ENCODE results near the gene PSMD9. TPM values are rescaled to one million over a fixed set of nuclear protein-coding genes. Genes with fewer than 3 reads are reported as not detected.
"Not testable (repeated sequence)": the region's sequence is repeated elsewhere in the genome, so short reads cannot be mapped to it uniquely, and the experiment has no call there.

The PSMD9 gene
- total RNA-seq, 1 experiment from 2014 or later, result 61.6 TPM

GRCh38 chr12:121925358-121925695, 36.7 kb downstream of the PSMD9 start:
- no peak for DNase-seq (ENCODE audit: low read depth)

- no peak for DNase-seq (ENCODE audit: low read depth)
Observed at GRCh38 chr12:121926874-121927706, 38.5 kb downstream of the PSMD9 start.

GRCh38 chr12:121927813-121928212, 39.2 kb downstream of the PSMD9 start:
- no peak for DNase-seq (ENCODE audit: low read depth)

GRCh38 chr12:121929545-121929944, 41.0 kb downstream of the PSMD9 start:
- not testable (repeated sequence) for DNase-seq (ENCODE audit: low read depth)

- no peak for DNase-seq (ENCODE audit: low read depth)
Observed at GRCh38 chr12:121930862-121931261, 42.3 kb downstream of the PSMD9 start.

- DNase-seq (ENCODE audit: low read depth), result no peak
Observed at GRCh38 chr12:121932176-121932536, 43.6 kb downstream of the PSMD9 start.

DNA sequence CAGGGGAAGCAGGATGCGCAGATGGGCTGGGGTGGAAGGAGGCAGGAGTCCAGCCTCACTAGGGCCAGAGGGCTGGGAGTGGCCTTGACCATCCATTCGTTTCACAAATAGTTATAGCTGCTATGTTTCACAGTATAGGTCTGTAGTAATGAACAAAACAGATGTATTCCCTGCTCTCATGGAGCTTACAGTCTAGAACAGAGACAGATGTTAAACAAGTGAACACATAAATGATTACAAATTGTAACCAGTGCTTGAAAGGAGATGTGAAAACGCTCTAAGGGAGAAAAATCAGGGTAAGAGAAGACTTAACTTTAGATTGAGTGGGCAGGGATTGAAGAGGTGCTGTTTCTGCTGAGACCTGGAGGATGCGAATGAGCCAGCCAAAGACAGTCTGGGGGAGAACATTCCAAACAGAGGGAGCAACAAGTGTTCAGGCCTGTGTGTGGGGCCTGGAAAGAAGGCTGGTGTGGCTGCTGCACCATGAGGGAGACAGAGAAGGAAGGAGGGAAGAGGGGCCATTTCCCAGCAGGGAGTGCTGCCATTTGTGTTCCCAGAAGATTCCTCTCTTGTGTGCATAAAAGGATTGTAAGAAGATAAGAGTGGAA, 44.4 kb downstream of the PSMD9 start:
- DNase-seq (ENCODE audit: low read depth), result no peak

- DNase-seq (ENCODE audit: low read depth), result peak; percentile 59
Observed at GRCh38 chr12:121933522-121934308, 45.1 kb downstream of the PSMD9 start.

DNA sequence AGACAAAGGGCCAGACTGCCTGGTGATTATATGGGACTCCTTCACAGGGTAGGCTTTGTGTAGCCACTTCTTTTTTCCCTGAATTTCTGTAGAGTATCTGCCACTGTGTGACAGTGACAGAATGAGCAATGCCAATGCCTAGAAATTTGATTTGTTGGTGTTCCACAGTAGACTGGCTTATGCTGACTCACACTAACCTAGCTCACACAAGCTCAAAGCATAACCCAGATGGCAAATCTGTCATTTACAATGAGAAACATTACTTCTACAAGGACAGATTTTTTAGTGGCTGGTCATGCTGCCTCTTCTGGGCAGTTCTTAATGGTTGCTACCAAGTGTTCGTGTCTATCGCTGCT, 45.7 kb downstream of the PSMD9 start:
- DNase-seq (ENCODE audit: low read depth), result no peak

DNA sequence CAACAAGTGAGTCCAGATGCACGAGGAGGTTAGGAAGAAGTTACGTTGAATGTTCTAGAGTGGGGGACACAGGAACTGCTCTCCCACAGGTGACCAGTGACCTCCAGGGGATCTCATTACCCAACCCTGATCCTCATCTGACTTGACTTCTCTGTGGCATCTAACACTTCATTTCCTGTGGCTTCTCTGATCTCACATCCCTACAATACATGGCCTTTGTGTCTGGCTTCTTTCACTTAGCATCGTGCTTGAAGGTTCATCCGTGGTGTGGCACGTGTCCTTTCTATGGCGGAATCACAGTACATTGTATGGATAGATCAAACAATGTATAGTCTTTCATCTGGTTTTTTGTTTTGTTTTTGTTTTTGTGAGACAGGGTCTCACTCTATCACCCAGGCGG, 49.1 kb downstream of the PSMD9 start:
- DNase-seq (ENCODE audit: low read depth), result no peak

GRCh38 chr12:121939186-121939585, 50.6 kb downstream of the PSMD9 start:
- no peak for DNase-seq (ENCODE audit: low read depth)

- DNase-seq (ENCODE audit: low read depth), result no peak
Observed at GRCh38 chr12:121939992-121940766, 51.6 kb downstream of the PSMD9 start.

DNA sequence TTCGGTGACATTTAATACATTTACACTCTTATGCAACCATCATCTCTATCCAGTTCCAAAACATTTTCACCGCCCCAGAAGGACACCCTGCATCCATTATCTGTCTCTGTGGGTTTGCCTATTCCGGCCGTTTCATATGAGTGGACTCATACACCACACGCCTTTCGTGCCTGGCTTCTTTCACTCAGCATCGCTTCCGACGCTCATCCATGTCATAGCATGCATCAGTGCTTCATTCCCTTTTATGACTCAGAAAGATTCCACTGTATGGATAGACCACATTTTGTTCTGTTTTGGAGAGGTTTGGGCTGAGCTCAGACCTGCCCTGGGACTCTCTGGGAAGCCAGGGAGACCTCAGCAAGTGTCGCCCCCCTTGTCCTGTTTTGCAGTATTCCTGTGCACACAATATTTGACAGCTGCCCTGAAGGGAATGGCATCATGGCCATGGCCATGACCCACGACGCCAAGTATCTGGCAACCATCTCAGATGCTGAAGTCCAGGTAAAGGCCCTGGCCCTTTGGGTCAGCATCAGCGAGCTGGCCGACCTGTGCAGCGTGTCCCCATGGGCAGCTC, 53.6 kb downstream of the PSMD9 start:
- DNase-seq (ENCODE audit: low read depth), result no peak

DNA sequence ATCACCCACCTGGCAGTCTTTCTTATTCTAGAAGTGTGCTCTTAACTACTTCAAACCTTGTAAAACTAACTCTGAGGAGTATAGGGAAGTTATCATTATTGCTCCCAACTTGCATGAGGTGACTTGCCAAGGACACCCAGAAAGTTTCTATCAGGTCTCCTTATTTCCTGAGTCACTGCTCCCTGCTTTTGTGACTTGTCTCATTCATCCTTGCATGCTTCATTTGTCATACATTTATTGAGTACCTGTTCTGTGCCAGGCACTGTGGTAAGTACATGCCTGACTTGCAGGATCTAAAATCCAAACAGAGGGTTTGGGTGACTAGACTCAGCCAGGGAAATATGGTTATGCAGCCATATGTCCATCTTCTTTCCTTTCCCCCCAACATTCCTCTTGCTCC, 55.3 kb downstream of the PSMD9 start:
- DNase-seq (ENCODE audit: low read depth), result no peak

DNA sequence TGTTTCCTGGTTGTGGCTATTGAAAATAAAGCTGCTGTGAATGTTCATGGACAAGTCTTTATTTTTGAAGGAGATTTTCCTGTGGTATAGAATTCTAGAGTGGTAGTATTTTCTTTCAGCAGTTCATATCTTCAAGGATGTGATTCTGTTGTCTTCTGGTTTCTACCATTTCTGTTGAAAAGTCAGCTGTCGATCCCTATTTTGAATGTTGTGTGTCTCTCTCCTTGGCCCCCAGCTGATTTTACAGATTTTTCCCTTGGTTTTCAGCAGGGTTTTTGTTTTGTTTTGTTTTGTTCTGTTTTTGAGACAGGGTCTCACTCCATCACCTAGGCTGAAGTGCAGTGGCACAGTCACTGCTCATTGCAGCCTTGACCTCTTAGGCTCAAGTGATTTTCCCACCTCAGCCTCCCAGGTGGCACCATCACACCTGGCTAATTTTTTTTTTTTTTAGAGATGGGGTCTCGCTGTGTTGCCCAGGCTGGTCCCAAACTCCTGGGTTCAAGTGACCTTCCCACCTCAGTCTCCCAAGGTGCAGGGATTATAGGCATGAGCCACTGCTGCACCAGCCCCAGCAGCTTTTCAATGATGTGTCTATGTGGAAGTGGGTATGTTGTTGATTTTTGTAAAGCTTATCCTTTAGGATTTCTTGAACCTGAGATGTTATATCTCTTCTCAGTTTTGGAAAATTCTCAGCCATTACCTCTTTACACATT, 57.9 kb downstream of the PSMD9 start:
- no peak for DNase-seq (ENCODE audit: low read depth)

DNA sequence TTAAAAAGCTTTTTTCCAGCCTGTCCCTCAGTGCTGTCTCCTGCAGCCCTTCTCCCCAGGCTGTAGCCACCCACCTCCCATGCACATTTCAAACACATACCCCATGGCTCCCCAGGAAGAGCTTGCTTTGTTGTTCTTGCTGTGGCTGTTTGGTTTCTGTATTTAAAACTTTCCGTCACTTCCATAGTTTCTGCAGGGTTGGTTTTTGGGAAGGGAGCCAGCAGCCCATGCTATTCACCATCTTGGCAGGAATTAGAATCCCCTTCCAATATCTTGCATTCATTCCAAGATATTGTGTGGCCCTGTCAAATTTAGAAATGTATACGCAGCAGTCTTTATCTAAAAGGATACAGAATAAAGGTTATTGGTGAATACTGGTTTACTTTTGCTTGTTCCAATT, 59.4 kb downstream of the PSMD9 start:
- DNase-seq (ENCODE audit: low read depth), result no peak

GRCh38 chr12:121949648-121950397, 61.2 kb downstream of the PSMD9 start:
- peak; percentile 83 for DNase-seq (ENCODE audit: low read depth)

DNA sequence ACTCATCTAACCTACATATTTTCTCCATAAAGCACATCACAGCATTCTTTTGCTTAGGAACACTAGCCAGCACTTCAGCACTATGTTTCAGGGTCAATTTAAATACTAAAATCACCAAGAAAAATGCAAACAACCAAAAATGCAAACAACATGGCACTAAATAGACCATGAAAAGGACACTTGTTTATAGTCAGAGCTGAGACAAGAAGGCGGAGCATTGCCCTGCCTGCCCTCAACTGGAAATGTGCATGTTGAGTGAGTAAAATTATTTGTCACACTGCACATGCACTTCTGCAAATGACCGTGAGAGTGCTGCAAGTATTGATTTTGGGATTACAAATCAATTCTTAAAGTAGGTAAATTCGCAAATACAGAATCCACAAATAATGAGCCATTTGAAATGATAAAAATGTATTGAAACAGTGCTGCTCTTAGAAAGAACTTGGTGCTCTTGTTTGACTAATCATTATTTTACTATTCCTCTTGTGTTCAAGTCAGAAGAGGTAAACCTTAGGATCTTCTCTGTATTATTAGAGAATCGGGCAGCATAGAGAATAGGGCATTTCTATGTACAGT, 64.6 kb downstream of the PSMD9 start:
- DNase-seq (ENCODE audit: low read depth), result no peak

DNA sequence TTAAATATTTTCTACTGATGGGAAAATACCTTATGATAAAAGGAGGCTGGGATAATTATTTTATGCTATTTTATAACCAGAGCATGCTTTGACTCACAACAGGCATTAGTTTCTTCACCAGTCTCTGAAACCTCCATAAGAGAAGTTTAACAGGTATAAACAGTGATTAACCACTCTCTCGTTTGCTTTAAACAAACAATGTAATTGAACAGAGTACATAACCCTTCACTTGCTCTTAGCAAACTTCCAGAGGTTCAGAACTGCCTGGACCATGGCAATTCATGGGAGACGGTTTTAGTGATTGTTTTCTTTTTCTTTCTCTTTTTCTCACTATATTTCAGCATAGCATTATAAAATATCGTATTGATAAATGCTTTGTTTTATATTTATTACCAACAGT, 65.1 kb downstream of the PSMD9 start:
- no peak for DNase-seq (ENCODE audit: low read depth)
